Activated CD8-positive, alpha-beta T cell treated with anti-CD3 and anti-CD28 coated beads for 36 hours (primary cell): Measurements from ENCODE around the gene DUOX2. TPM values are rescaled to one million over a fixed set of nuclear protein-coding genes. Genes with fewer than 3 reads are reported as not detected.

ENCODE experiments used
- ATAC-seq: fragments of 200-7000 bp; cut with Tn5 transposase; one replicate; pipeline ENCODE4 v1.10.0; 2021; ENCODE audit warnings: mild to moderate bottlenecking, moderate library complexity
- CTCF ChIA-PET: fragments of 350-600 bp; sonication (Branson Sonifier 250); formaldehyde crosslinking; loops from one replicate; lab custom pipeline; 2021; ENCODE audit warnings: antibody characterized with exemption; lab: Charles Lee
- POLR2A ChIA-PET: fragments of 350-600 bp; sonication (Branson Sonifier 250); formaldehyde crosslinking; loops from one replicate; lab custom pipeline; 2021; ENCODE audit warnings: antibody characterized with exemption; lab: Charles Lee
- DNase-seq: peaks from one replicate; pipeline ENCODE4 v3.0.0-alpha.2; 2020
- H3K27ac Mint-ChIP-seq: one replicate; pipeline ENCODE4 v1.8.0; 2021; ENCODE audit warnings: mild to moderate bottlenecking, mixed read lengths
- H3K27me3 Mint-ChIP-seq: one replicate; pipeline ENCODE4 v1.8.0; 2021; ENCODE audit warnings: mixed read lengths
- H3K36me3 Mint-ChIP-seq: one replicate; pipeline ENCODE4 v1.8.0; 2021; ENCODE audit warnings: low read depth, mixed read lengths
- H3K4me1 Mint-ChIP-seq: one replicate; pipeline ENCODE4 v1.8.0; 2021; ENCODE audit warnings: low read depth, mixed read lengths
- H3K4me3 Mint-ChIP-seq: one replicate; pipeline ENCODE4 v1.8.0; 2021; ENCODE audit warnings: mild to moderate bottlenecking, moderate library complexity, mixed read lengths
- H3K9me3 Mint-ChIP-seq: one replicate; pipeline ENCODE4 v1.8.0; 2021; ENCODE audit warnings: mixed read lengths
- intact Hi-C: fragments of 100-400 bp; cut with micrococcal nuclease; formaldehyde crosslinking; loops from one replicate; pipeline ENCODE4 v1.10.0; 2022
- total RNA-seq, 2 experiments: library from RNA; stranded (reverse); gene quantifications; one replicate each; pipeline ENCODE4 v1.2.3, GENCODE V29; 2021
- TF ChIP-seq, protein P1 (sequence below): fragments of 200-600 bp; IDR thresholded peaks from one replicate; pipeline ENCODE4 v1.8.0; 2022; ENCODE audit warnings: antibody characterized with exemption, mild to moderate bottlenecking

Gene DUOX2
- total RNA-seq, 2 experiments from 2014 or later: 0.05 to 0.18 TPM

- ATAC-seq (no peak), DNase-seq (no peak)
- H3K27me3 Mint-ChIP-seq: no peaks in the 10 kb centered on the region
- no peaks in the 10 kb centered on the region for H3K4me1 Mint-ChIP-seq
- no peak overlapping the region for H3K27ac Mint-ChIP-seq
- TF ChIP-seq, protein P1, sequence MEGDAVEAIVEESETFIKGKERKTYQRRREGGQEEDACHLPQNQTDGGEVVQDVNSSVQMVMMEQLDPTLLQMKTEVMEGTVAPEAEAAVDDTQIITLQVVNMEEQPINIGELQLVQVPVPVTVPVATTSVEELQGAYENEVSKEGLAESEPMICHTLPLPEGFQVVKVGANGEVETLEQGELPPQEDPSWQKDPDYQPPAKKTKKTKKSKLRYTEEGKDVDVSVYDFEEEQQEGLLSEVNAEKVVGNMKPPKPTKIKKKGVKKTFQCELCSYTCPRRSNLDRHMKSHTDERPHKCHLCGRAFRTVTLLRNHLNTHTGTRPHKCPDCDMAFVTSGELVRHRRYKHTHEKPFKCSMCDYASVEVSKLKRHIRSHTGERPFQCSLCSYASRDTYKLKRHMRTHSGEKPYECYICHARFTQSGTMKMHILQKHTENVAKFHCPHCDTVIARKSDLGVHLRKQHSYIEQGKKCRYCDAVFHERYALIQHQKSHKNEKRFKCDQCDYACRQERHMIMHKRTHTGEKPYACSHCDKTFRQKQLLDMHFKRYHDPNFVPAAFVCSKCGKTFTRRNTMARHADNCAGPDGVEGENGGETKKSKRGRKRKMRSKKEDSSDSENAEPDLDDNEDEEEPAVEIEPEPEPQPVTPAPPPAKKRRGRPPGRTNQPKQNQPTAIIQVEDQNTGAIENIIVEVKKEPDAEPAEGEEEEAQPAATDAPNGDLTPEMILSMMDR: no peak
- no peak overlapping the region for H3K4me3 Mint-ChIP-seq
- H3K9me3 Mint-ChIP-seq: no peaks in the 10 kb centered on the region
- POLR2A ChIA-PET: no interaction called here
- intact Hi-C loops: no loop called here
- H3K36me3 Mint-ChIP-seq: peaks cover 5% of the 10 kb centered on the region
- CTCF ChIA-PET: interaction anchor here (1.3 kb wide), 1 partner anchor 33 kb away, joined by 6 read pairs; no protein-coding TSS in a partner anchor
Measured at GRCh38 chr15:45150997-45151396, 37.0 kb upstream of the DUOX2 start.

DNA sequence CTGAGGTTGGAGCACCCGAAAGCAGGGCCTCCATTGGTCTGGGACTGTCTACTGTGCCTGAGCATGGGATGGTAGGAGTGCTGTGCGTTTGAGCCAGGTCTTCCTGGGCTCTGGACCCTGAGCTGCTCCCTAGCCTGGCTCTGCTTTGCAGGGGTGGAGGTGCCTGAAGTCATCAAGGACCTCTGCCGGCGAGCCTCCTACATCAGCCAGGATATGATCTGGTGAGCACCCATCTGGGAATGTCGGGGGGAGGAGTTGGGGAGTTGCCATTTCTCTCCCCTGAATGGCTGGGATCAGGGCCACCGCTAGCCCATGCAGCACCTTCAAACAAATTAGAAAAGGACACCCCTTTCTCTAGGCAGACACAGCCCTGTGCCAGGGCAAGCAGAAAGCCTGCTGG lies 36.5 kb upstream of the DUOX2 start:
- ATAC-seq (no peak), DNase-seq (no peak)
- Mint-ChIP-seq H3K27me3 (no peaks in the 10 kb centered on the region), H3K4me3 (no peak overlapping the region), H3K9me3 (no peaks in the 10 kb centered on the region), H3K27ac (no peak overlapping the region), H3K4me1 (no peaks in the 10 kb centered on the region), H3K36me3 (peaks cover 5% of the 10 kb centered on the region)
- intact Hi-C loops: no loop called here
- TF ChIP-seq, protein P1: no peak
- ChIA-PET CTCF (interaction anchor here (0.9 to 1.5 kb wide), 4 partner anchors 12 to 32 kb away, joined by 3 to 6 read pairs (median 4); no protein-coding TSS in a partner anchor), POLR2A (no interaction called here)

DNA sequence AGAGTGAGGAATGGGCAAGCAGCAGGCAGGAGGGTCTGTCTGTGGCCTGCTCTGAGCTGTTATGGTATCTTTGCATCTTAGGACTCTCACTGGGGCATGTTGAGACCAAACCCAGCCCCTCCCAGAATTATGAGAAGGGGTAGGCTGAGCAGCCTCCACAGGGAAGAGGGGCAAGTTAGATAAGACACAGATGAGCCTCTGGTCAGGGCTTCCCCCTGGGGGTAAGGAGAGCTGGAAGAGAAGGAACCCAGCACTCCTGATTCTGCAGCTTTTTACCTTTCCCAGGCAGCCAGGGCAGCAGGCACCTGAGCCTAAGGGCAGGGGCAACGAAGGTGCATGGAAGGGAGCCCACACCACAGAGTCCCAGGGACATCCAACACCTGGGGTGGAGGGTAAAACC lies 35.1 kb upstream of the DUOX2 start:
- ATAC-seq: no peak
- no peak overlapping the region for H3K27ac Mint-ChIP-seq
- TF ChIP-seq, protein P1: no peak
- intact Hi-C loops: no loop called here
- no peak for DNase-seq
- H3K4me3 Mint-ChIP-seq: no peak overlapping the region
- no peaks in the 10 kb centered on the region for H3K4me1 Mint-ChIP-seq
- POLR2A ChIA-PET: interaction anchor here (1.3 kb wide), 1 partner anchor 24 kb away, joined by 3 read pairs; no protein-coding TSS in a partner anchor
- H3K9me3 Mint-ChIP-seq: no peaks in the 10 kb centered on the region
- H3K36me3 Mint-ChIP-seq: peaks cover 5% of the 10 kb centered on the region
- CTCF ChIA-PET: interaction anchor here (1.2 to 1.4 kb wide), 2 partner anchors 16 to 19 kb away, joined by 3 to 4 read pairs; no protein-coding TSS in a partner anchor
- no peaks in the 10 kb centered on the region for H3K27me3 Mint-ChIP-seq

DNA sequence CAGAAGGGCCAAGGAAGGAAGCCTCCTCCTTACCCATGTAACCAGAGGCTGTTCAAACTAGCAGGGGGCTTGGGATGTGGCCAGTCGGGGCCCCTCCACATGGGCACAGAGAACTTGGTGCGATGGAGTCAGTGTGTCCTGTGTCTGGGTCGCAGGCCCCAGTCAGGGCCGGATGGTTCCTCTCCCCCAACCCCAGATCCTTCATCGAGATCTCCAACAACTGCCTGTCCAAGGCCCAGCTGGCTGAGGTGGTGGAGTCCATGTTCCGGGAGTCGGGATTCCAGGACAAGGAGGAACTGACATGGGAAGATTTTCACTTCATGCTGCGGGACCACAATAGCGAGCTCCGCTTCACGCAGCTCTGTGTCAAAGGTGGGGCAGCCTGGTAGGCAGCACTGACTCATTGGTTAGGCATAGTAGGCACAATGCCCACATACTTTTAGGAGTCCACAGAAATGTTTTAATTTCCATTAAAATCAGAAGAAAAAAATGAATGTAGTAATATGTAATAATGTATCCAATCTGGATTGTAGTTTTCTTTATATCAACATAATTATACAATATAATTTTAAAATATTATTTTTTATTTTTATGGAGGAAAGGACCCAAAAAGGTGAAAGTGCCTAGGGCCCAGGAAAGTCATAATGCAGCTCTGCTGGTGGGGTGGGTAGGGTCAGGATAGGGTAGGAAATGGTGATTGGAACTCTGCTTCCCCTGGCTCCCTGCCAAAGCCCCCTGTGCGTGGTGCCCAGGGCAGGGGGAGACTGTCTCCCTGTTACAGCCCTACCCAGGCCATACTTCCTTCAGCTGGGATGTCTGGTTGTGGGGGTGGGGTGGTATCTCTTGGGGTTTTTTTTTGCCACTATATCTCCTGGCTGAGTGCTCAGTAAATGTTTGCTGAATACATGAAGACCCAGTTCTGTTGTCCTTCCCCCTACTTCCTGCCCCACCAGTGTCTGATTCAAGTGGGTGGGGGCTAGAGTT lies 34.4 kb upstream of the DUOX2 start:
- TF ChIP-seq, protein P1: no peak
- no peaks in the 10 kb centered on the region for H3K4me1 Mint-ChIP-seq
- H3K36me3 Mint-ChIP-seq: peaks cover 5% of the 10 kb centered on the region
- POLR2A ChIA-PET: interaction anchor here (1.3 kb wide), 1 partner anchor 23 kb away, joined by 3 read pairs; no protein-coding TSS in a partner anchor
- CTCF ChIA-PET: interaction anchor here (1.4 kb wide), 1 partner anchor 19 kb away, joined by 4 read pairs; no protein-coding TSS in a partner anchor
- DNase-seq (no peak), ATAC-seq (no peak)
- H3K9me3 Mint-ChIP-seq: no peaks in the 10 kb centered on the region
- no peak overlapping the region for H3K4me3 Mint-ChIP-seq
- no peak overlapping the region for H3K27ac Mint-ChIP-seq
- intact Hi-C loops: no loop called here
- H3K27me3 Mint-ChIP-seq: no peaks in the 10 kb centered on the region
